Testis (tissue), 3 donors: ENCODE data around the gene IMMP2L. TPM values are rescaled to one million over a fixed set of nuclear protein-coding genes. Genes with fewer than 3 reads are reported as not detected.

Experiments used
- DNase-seq: peaks from one replicate; pipeline ENCODE4 v3.0.0-alpha.2; 2019
- H3K27ac ChIP-seq, 2 donors: fragments of 200-600 bp; sonication (generic); one replicate each; pipeline ENCODE4 v1.5.1; 2019
- H3K27me3 ChIP-seq: fragments of 200-600 bp; sonication (generic); one replicate; pipeline ENCODE4 v1.5.1; 2019
- H3K36me3 ChIP-seq: fragments of 200-600 bp; sonication (generic); one replicate; pipeline ENCODE4 v1.5.1; 2017; ENCODE audit warnings: low read depth; ENCODE audit errors: missing control alignments
- H3K4me1 ChIP-seq: fragments of 200-600 bp; sonication (generic); one replicate; pipeline ENCODE4 v1.5.1; 2019
- H3K4me3 ChIP-seq, 2 donors: fragments of 200-600 bp; sonication (generic); one replicate each; pipeline ENCODE4 v1.5.1; 2017 to 2019
- H3K9me3 ChIP-seq: fragments of 200-600 bp; sonication (generic); one replicate; pipeline ENCODE4 v1.5.1; 2017
- CTCF ChIP-seq, 3 experiments: fragments of 450-650 bp in 2 of 3; fragments of 200-600 bp in 1 of 3; sonication (generic) in 1 of 3; IDR thresholded peaks; one replicate each; pipeline ENCODE4 v1.5.1; 2016 to 2019; ENCODE audit warnings: antibody characterized with exemption in 3 of 3, mild to moderate bottlenecking in 2 of 3, moderate library complexity in 1 of 3
- POLR2A ChIP-seq: fragments of 450-650 bp; IDR thresholded peaks from one replicate; pipeline ENCODE4 v1.6.1; 2017; ENCODE audit warnings: antibody characterized with exemption, mild to moderate bottlenecking, moderate library complexity
- WGBS, 2 donors: methylation state at CpG; one replicate each; pipeline ENCODE4 v1.1.5; 2018; 5-methylcytosine and 5-hydroxymethylcytosine counted together
- intact Hi-C: fragments of 100-400 bp; cut with DNase I; formaldehyde crosslinking; loops from one replicate; pipeline ENCODE4 v1.15.1; 2023; ENCODE audit warnings: low total_unique reads
- polyA plus RNA-seq: library from polyadenylated mRNA; stranded (reverse); fragments of 350-450 nt; fragmentation: Illumina TruSeq; extraction: RNeasy Lipid Tissue Mini Kit (QIAGEN cat#74804); gene quantifications from one replicate; pipeline ENCODE4 v1.2.3, GENCODE V29; 2014; ENCODE audit warnings: low read depth, low replicate concordance; ENCODE audit not compliant: insufficient read depth
- total RNA-seq, 2 donors: library from RNA; depleted of rRNA; stranded (reverse); fragments of >200 nt; gene quantifications; one replicate each; pipeline ENCODE4 v1.2.3, GENCODE V29; 2016

The IMMP2L gene
- total and polyA plus RNA-seq, 3 donors from 2014 or later, result 10.7 to 12.4 (median 11.2) TPM

DNA sequence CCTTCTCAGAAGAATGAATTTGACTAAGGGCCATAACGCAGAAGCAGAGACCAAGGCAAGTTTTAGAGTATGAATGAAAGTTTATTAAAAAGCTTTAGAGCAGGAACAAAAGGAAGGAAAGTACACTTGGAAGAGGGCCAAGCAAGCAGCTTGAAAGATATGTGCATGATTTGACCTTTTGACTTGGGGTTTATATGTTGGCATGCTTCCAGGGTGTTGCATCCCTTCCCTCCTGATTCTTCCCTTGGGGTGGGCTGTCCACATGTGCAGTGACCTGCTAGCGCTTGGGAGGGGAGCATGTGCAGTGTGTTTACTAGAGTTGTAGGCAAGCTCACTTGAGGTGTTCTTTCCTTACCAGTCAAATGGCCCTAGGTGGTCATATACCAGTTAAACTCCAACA is 509.3 kb downstream of the IMMP2L start:
- intact Hi-C loops, result no loop called here
- 89 to 93% methylated on average over 2 of the region's 2 CpGs for WGBS, 2 donors
- DNase-seq, result no peak

GRCh38 chr7:111051832-111052231 is 510.5 kb downstream of the IMMP2L start:
- intact Hi-C loops, result no loop called here
- Histone ChIP-seq H3K36me3 (no peaks in the 10 kb centered on the region), H3K27ac (no peak overlapping the region), H3K27me3 (no peaks in the 10 kb centered on the region), H3K9me3 (no peaks in the 10 kb centered on the region), H3K4me1 (no peaks in the 10 kb centered on the region), H3K4me3 (no peak overlapping the region)
- no peak for DNase-seq
- TF ChIP-seq CTCF (IDR thresholded peaks at IDR 0.05), result no peak
- TF ChIP-seq POLR2A, result no peak
- WGBS, 2 donors, result 100% methylated on average over 1 of the region's 1 CpG

More for the DNA sequence above, 509.3 kb downstream of the IMMP2L start:
- no peaks in the 10 kb centered on the region for H3K27me3 ChIP-seq
- TF ChIP-seq CTCF (IDR thresholded peaks at IDR 0.05) (no peak), POLR2A (no peak)
- H3K4me3 ChIP-seq, result no peak overlapping the region
- H3K27ac ChIP-seq, result no peak overlapping the region
- no peaks in the 10 kb centered on the region for H3K4me1 ChIP-seq
- no peaks in the 10 kb centered on the region for H3K9me3 ChIP-seq
- H3K36me3 ChIP-seq, result no peaks in the 10 kb centered on the region

DNA sequence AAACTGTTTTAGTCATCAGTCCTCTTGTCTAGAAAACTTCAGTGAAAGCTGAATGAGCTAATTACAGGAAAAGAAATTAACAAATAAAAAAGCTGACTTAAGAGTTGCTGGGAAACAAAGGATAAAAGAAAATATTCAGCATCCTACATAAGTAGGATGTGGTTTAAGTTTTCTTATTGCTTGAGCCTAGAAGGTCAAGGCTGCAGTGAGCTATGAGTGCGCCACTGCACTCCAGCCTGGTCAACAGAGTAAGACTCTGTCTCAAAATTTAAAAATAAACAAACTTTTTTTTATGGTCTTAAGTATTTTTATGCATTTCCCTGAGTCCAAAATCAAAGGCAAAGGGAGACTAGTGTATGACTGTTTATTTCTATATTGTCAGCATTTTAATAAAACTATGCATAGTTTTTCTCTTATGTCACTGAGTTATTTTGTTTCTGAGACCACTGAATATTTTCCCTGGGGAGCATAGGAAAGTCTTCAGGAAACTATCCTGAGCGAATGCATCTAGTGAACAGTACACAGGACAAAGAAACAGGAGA is 511.3 kb downstream of the IMMP2L start:
- H3K27me3 ChIP-seq, result no peaks in the 10 kb centered on the region
- no peak for TF ChIP-seq POLR2A
- TF ChIP-seq CTCF (IDR thresholded peaks at IDR 0.05), result no peak
- no peak overlapping the region for H3K27ac ChIP-seq
- WGBS, 2 donors, result 54 to 69% methylated on average over 2 of the region's 2 CpGs
- no peak overlapping the region for H3K4me3 ChIP-seq
- H3K9me3 ChIP-seq, result no peaks in the 10 kb centered on the region
- H3K4me1 ChIP-seq, result no peaks in the 10 kb centered on the region
- no peaks in the 10 kb centered on the region for H3K36me3 ChIP-seq
- intact Hi-C loops, result no loop called here
- DNase-seq, result no peak

GRCh38 chr7:111049971-111050680 is 512.2 kb downstream of the IMMP2L start:
- Histone ChIP-seq H3K27ac (no peak overlapping the region), H3K4me1 (no peaks in the 10 kb centered on the region), H3K9me3 (no peaks in the 10 kb centered on the region), H3K36me3 (no peaks in the 10 kb centered on the region), H3K4me3 (no peak overlapping the region), H3K27me3 (no peaks in the 10 kb centered on the region)
- 73 to 80% methylated on average over 7 of the region's 7 CpGs for WGBS, 2 donors
- DNase-seq, result no peak
- TF ChIP-seq POLR2A (no peak), CTCF (IDR thresholded peaks at IDR 0.05) (no peak)
- intact Hi-C loops, result no loop called here

- Histone ChIP-seq H3K36me3 (no peaks in the 10 kb centered on the region), H3K4me3 (no peak overlapping the region), H3K27me3 (no peaks in the 10 kb centered on the region), H3K9me3 (no peaks in the 10 kb centered on the region), H3K27ac (no peak overlapping the region), H3K4me1 (no peaks in the 10 kb centered on the region)
- whole genome bisulfite sequencing, 2 donors, result 80 to 94% methylated on average over 4 of the region's 4 CpGs
- TF ChIP-seq POLR2A (no peak), CTCF (IDR thresholded peaks at IDR 0.05) (no peak)
- intact Hi-C loops, result no loop called here
- DNase-seq, result no peak
Observed at GRCh38 chr7:111047595-111047994, 514.7 kb downstream of the IMMP2L start.
